ENCODE results near the gene HCK.
"Not testable (repeated sequence)": the region's sequence is repeated elsewhere in the genome, so short reads cannot be mapped to it uniquely, and the experiment has no call there.

Gene HCK

GRCh38 chr20:32028647-32029372 lies 23.2 kb upstream of the HCK start:
- no peak for DNase-seq (ENCODE audit: insufficient read length, low spot score)
- FAIRE-seq: no peak

DNA sequence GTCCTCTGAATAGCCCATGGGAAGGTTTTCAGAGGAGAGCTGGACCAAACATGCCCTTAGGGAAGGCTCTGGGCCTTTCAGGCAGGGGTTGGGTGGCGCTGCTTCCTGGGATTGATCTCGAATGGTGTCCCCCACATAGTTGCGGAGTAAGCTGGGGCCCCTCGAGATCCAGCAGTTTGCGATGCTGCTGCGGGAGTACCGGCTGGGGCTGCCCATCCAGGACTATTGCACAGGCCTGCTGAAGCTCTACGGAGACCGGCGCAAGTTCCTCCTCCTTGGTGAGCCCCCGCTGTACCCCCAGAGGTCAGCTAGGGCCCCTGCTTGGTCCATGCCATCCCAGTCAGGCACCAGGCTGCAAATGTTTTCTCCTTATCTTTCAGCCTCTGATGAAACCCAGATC lies 22.5 kb upstream of the HCK start:
- DNase-seq (ENCODE audit: insufficient read length, low spot score) (no peak), FAIRE-seq (no peak)

- DNase-seq (ENCODE audit: insufficient read length, low spot score): peak; percentile 89
- FAIRE-seq: no peak
Observed at GRCh38 chr20:32031007-32031958, 20.8 kb upstream of the HCK start.

DNA sequence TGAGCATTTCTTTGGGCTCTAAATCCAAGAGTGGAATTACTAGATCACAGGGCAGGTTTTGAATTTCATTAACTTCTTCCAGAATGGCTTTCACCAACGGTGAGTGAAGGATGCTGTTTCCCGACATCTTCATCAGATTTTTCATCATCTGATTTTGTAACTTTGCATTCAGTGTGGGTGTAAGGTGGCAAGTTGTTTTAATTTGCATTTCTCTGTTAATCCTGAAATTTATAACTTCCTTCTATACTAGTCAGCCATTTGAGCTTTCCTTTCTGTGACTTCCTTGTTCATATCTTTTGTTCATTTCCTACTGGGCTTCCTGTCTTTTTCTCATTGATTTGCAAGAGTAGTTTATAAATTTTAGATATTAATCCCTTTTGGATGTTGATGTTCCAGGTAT lies 18.7 kb upstream of the HCK start:
- no peak for FAIRE-seq
- DNase-seq (ENCODE audit: insufficient read length, low spot score): no peak

DNA sequence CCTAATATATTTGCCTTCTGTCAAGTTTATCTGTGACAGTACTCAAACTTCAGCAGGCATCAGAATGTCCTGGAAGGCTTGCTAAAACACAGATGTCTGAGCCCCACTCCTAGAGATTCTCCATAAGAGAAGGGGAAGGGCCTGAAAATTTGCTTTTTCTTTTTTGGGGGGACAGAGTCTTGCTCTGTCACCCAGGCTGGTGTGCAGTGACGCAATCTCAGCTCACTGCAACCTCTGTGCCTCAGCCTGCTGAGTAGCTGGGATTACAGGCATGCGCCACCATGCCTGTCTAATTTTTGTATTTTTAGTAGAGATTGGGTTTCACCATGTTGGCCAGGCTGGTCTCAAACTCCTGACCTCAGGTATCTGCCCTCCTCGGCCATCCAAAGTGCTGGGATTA lies 18.3 kb upstream of the HCK start:
- not testable (repeated sequence) for FAIRE-seq

DNA sequence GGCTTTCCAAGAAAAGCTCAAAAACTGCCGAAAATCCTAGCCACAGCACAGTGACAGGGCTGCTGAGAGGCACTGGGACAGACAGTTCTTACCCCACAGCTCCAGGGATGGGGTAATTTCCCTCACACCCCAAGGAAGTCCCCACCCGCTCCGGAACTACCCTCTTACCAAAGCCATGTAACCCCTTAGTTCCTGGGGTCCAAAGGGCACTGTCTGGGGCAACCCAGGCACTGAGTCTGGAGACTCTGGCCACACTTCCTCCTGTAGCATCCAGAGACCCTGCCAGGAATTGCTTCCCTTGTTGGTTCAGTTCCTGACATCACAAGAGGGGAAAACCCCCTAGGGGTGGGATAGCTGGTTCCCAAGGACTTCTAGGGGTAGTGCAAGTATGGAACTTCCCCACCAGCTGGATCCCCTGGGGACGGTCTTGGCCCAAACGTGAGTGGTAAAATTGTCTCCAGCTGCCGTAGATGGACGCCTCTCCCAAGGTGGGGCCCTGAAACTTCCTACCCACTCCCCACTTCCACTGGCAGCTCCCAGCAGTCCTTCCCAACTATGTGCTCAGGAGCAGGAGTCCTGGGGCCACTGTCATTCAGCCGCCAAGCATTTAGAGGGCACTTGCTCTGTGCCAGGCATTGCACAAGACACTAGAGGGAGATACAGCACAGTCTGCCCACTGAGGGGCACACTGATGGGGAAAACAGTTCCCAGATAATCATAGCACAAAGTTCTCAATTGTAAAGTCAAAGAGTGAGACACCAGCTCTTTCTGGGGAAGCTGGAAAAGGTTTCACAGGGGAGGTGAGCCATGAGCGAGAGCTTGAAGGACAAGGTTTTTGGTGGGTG lies 17.2 kb upstream of the HCK start:
- peak; percentile 41 for DNase-seq (ENCODE audit: insufficient read length, low spot score)
- no peak for FAIRE-seq

More for the DNA sequence above, 18.3 kb upstream of the HCK start:
- DNase-seq (ENCODE audit: insufficient read length, low spot score): not testable (repeated sequence)

GRCh38 chr20:32035426-32035779 lies 16.6 kb upstream of the HCK start:
- FAIRE-seq (no peak), DNase-seq (ENCODE audit: insufficient read length, low spot score) (no peak)

DNA sequence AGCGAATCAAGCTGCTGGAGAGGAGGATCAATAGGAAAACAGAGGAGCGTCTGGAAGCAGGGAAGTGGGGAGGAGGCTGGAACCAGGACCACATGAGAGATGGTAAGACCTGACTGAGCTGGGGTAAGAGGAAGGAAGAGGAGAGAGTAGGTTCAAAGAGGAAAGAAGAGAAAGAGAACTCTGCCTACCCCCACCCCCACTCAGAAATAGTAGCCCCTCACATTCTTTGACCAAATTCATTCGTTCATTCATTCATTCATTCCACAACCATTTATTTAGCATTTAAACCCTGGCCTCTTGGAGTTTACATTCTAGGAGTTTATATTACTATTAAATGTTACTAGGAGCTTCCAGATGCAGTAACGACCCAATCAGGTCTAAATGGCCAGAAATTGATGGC lies 15.8 kb upstream of the HCK start:
- DNase-seq (ENCODE audit: insufficient read length, low spot score) (no peak), FAIRE-seq (no peak)

DNA sequence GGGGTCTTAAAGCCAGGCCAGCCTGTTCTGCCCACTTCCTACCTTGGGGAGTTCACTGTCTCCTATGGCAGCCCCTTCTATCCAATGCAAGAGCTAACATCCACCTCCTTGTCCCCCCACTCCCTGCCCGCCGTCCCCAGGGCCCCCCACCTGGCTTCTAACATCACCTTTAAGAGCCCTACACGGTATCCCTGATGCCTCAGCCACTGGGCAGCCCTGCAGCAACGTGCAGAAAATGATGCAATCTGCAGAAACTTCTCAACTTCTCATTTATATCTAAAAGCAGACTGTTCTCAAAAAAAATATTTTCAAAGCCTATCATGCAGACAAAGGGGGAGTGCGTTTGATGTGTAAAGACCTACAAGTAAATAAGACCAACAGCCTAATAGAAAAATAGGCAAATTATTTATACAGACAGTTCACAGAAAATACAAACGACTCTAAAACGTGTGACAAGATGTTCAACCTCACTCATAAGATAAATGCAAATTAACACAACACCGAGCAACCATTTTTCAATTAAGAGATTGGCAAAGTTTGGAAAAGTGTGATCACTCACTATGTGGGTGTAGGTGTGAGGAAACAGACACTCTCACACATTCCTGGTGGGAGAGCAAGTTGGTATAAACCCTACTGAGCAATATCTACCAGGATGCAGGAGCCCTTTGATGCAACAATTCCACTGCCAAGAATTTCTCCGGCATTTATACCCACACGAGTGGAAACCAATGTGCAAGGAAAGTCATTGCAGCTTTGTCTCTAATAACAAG lies 15.1 kb upstream of the HCK start:
- FAIRE-seq (no peak), DNase-seq (ENCODE audit: insufficient read length, low spot score) (no peak)

- FAIRE-seq (no peak), DNase-seq (ENCODE audit: insufficient read length, low spot score) (no peak)
Observed at GRCh38 chr20:32037929-32038328, 14.1 kb upstream of the HCK start.

- FAIRE-seq (no peak), DNase-seq (ENCODE audit: insufficient read length, low spot score) (no peak)
Observed at GRCh38 chr20:32040142-32040953, 11.7 kb upstream of the HCK start.

DNA sequence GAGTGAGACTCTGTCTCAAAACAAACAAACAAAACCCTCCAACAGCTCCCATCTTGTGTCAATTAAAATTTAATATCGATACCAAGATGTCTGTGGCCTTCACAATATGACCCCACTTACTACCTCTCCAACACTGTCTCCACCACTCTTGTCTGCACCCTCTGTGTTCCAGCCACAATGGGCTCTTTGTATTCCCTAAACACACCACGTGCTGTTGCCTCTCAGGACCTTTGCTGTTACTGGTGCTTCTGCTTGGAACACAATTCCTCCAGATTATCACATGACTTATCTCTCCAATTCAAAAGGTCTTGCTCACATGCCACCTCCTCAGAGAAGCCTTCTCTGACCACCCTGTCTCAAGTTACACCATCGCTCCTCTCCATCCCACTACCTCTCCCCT lies 6.0 kb upstream of the HCK start:
- DNase-seq (ENCODE audit: insufficient read length, low spot score) (no peak), FAIRE-seq (no peak)

DNA sequence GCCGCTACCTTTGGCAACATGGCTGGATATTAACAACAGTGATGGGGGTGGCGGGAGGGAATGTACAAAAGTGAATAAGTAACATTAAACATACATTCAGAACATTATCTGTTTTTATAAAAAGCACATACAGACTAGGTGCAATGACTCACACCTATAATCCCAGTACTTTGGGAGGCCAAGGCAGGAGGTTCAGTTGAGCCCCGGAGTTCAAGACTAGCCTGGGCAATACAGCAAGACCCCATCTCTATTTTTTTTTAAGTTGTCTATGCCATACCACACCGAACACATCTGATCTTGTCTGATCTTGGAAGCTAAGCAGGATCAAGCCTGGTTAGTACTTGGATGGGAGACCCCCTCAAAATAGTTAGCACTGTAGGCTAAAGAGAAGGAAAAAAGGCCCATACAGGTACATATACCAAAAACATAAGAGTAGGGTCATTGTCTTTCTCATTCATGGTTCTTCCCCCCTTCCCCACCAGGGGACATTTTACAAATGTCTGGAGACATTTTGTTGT lies 1.7 kb upstream of the HCK start:
- no peak for FAIRE-seq
- DNase-seq (ENCODE audit: insufficient read length, low spot score): no peak

DNA sequence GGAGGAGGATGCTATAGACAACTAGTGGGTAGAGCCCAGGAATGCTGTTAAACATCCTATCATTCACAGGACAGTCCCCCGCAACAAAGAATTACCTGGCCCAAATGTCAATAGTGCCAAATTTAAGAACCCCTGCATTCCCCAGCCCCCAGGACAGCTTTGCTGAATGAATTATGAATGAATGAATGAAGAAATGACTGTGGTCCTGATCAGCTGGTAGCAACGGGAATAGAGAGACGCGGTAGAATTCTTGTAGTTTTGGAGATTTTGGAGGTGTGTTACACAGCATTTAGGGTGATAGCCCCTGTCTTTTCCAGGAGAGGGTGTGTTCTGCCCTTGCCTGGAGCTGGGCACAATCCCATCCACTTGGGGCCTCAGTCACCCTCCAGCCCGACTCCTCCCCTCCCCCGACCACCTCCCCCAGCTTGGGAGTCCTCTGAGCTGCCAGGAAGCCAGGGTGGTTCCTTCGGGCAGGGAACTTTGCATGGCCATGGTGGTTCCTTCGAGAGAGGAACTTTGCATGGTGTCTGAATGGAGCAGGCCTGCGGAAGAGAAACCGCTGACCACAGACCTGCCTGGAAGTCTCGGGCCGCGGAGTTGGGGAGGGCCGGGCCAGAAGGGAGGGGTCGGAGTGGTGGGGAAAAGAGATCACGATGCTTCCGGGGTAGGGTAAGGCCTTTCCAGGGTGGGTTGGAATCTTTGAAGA lies 1.0 kb upstream of the HCK start:
- no peak for DNase-seq (ENCODE audit: insufficient read length, low spot score)
- no peak for FAIRE-seq

- no peak for FAIRE-seq
Observed at GRCh38 chr20:32051720-32052089, 337 bp upstream of the HCK start.

DNA sequence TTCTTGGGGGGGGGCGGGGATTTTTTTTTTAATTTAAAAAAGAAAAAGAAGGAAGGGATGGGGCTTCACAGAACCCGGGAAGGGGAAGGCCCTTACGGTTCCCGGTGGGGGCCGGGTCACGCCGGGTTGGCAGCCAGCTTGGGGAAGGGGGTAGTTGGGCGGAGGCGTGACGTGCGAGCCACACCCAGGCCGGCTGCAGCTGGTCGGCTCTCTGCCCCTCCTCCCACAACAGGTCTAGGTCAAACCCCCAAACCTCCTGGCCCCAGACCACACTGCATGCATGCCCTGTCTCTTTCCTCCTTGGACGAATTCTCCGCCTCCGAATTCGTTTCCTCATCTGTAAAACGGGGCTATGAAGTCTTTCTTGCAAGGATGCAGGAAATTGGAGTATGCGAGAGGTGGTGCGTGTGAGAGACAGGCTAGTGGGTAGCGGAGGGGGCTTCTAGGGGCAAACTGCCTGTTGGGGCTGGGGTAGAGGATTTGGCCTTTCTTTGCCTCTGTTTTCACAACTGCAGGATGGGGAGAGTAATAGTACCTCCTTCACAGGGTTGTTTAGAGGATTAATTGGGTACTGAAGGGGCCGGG lies 828 bp downstream of the HCK start:
- FAIRE-seq (no peak), DNase-seq (ENCODE audit: insufficient read length, low spot score) (no peak)

More at GRCh38 chr20:32051720-32052089, 337 bp upstream of the HCK start:
- no peak for DNase-seq (ENCODE audit: insufficient read length, low spot score)

DNA sequence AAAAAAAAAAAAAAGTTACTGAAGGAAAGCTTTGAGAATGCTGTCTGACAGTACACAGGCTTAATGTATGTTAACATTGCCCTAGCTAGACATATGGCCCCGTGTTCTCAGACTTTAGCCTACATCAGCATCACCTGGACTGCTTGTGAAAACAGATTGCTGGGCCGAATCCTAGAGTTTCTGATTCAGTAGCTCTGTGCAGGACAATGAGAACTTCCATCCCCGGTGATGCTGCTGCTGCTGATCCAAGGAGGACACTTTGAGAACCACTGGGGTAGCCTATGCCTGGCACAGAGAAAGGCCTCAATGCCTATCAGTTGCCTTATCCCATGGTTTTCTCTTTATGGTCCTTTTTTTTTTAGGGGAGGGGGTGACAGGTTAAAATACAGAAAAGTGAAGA lies 1.6 kb downstream of the HCK start:
- FAIRE-seq (no peak), DNase-seq (ENCODE audit: insufficient read length, low spot score) (no peak)

DNA sequence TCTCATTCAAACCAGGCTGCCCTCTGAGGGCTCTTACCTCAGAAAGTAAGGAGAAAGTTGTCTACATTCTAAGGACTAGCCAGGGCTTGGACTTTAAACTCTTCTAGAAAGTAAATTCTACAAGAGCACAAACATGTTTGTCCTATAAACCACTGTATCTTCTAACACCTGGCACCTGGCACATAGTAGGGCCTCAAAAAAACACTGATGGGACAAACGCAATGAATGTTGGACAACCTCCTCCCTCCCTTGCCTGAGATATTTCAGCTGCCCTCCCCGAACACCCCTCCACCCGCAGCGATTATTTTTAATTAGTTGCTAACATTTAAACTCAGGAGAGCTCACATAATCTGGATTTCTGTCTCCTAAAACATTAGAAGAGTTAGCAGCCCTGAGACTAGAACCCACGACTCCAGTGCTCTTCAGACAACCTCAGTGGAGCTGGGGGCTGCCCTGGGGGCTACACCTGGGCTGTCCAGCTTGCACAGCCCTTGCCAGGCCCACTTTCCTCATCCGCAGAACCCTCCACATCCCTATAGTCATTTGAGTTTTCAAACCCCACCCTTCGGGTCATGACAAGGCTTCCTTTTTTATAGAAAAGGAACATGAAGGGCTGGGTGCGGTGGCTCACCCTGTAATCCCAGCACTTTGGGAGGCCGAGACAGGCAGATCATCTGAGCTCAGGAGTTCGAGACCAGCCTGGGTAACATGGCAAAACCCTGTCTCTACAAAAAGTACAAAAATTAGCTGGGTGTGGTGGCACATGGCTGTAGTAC lies 4.9 kb downstream of the HCK start:
- DNase-seq (ENCODE audit: insufficient read length, low spot score) (no peak), FAIRE-seq (no peak)

Data from HTR-8/SVneo (cell line).